GM06990 (cell line): Measurements from ENCODE around the gene ENTPD8.

Experiments used
- DNase-seq: peaks from one replicate; pipeline ENCODE4 v3.0.0-alpha.2; 2011; ENCODE audit not compliant: insufficient read length; ENCODE audit errors: extremely low read depth
- H3K27me3 ChIP-seq: replicated peaks from 2 replicates; pipeline ENCODE4 v1.6.0; 2011; ENCODE audit warnings: low read length; ENCODE audit not compliant: control insufficient read depth, insufficient read depth
- H3K36me3 ChIP-seq: 2 replicates; pipeline ENCODE4 v1.5.1; 2011; ENCODE audit warnings: low read length; ENCODE audit not compliant: control insufficient read depth, insufficient read depth
- H3K4me3 ChIP-seq: replicated peaks from 2 replicates; pipeline ENCODE4 v1.5.1; 2011; ENCODE audit warnings: low read depth, mild to moderate bottlenecking, control low read depth, low read length
- TF ChIP-seq, protein P1 (sequence below): IDR thresholded peaks from 2 replicates; pipeline ENCODE4 v1.5.1; 2011; ENCODE audit warnings: low read length, control low read depth, mild to moderate bottlenecking, inconsistent platforms; ENCODE audit not compliant: insufficient read depth, poor library complexity, severe bottlenecking

ENTPD8 gene

DNA sequence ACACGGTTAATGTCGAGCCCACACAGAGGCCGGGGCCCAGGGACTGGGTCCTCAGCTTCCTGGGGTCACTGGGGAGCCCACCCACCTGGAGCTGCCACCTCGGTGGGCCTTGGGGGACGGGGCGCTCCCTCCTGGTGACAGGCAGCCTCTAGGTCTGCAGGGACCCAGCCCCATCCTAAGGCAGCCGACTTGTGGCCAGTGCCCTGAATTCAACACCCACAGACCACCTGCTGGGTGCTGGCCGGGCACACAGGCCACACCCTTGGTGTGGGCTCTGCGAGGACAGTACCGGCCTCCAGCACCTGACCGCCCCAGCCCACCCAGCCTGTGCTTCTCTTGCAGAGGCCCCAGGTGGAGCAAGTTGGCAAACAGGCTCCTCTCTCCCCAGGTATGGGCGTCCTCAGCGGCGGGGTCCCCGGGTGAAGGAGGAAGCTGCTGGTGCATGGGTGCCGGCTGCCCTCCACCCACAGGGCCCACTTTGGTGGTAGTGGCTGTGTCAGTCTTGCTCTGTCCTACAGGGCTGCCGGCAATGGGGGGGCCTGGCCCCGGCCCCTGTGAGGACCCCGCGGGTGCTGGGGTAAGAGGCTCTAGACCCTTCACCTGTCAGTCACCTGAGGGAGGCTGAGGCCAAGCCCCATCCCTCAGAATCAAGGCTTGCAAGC is 8.3 kb downstream of the ENTPD8 start:
- no peak for DNase-seq
- H3K27me3 ChIP-seq, result no peaks in the 10 kb centered on the region; the same call in 1 of the 2 replicates
- H3K4me3 ChIP-seq, result no peak overlapping the region
- TF ChIP-seq, protein P1, sequence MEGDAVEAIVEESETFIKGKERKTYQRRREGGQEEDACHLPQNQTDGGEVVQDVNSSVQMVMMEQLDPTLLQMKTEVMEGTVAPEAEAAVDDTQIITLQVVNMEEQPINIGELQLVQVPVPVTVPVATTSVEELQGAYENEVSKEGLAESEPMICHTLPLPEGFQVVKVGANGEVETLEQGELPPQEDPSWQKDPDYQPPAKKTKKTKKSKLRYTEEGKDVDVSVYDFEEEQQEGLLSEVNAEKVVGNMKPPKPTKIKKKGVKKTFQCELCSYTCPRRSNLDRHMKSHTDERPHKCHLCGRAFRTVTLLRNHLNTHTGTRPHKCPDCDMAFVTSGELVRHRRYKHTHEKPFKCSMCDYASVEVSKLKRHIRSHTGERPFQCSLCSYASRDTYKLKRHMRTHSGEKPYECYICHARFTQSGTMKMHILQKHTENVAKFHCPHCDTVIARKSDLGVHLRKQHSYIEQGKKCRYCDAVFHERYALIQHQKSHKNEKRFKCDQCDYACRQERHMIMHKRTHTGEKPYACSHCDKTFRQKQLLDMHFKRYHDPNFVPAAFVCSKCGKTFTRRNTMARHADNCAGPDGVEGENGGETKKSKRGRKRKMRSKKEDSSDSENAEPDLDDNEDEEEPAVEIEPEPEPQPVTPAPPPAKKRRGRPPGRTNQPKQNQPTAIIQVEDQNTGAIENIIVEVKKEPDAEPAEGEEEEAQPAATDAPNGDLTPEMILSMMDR, result no peak
- H3K36me3 ChIP-seq, result no peaks in the 10 kb centered on the region

DNA sequence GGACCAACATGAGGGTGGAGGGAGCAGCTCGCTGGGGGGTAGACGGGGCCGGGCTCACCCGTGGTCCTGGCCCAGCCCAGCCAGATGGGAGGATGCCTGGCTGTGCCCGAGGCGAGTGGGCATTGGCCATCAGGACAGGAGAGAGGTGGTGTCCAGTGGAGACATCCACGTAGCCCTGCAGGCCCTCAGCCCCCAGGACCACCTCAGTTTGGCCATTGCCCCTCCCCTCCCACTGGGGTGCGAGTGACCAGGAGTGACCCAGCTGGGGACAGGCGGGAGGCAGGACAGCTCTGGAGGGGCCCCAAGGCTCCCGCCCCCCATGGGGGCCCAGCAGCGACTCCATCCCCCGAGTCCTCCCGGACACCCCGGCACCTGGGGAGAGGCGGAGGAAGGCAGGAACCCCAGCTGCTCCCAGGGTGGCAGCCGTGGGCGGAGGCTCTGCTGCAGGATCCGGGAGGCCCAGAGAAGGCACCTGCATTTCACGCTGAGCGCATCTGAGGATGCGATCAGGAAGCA is 9.7 kb downstream of the ENTPD8 start:
- no peaks in the 10 kb centered on the region; the same call in 1 of the 2 replicates for H3K27me3 ChIP-seq
- H3K4me3 ChIP-seq, result no peak overlapping the region
- DNase-seq, result peak; percentile 6
- TF ChIP-seq, protein P1, result no peak
- H3K36me3 ChIP-seq, result no peaks in the 10 kb centered on the region

DNA sequence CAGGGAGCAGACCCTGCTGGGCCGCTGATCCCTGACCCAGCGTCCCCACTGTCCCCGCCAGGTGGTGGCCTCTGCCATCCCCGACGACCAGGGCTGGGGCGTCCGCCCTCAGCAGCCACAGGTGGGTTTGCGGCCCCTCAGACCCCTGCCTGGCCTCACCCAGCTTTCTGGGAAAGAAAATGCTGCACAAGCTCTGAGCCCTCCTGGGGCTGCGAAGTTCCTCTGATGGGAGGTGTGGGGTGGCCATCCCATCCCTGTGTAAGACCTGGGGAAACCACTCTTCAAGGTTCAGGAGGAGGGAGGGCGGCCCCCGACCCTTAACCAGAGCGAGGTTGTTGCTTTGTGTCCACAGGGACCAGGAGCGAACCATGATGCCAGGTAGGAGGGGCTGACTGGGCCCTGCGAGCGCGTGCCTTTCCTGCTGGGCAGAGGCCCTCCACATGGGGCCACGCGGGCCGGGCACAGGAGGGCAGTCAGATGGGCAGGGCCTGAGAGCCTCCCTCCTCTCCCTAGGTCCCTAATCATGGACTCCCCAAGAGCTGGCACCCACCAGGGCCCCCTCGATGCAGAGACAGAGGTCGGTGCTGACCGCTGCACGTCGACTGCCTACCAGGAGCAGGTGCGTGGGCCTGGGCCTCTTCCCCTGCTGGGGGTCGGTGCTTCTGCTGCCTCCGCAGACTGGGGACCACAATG is 10.3 kb downstream of the ENTPD8 start:
- H3K4me3 ChIP-seq, result no peak overlapping the region
- no peaks in the 10 kb centered on the region for H3K36me3 ChIP-seq
- TF ChIP-seq, protein P1, result no peak
- DNase-seq, result peak; percentile 14
- no peaks in the 10 kb centered on the region; the same call in 1 of the 2 replicates for H3K27me3 ChIP-seq

DNA sequence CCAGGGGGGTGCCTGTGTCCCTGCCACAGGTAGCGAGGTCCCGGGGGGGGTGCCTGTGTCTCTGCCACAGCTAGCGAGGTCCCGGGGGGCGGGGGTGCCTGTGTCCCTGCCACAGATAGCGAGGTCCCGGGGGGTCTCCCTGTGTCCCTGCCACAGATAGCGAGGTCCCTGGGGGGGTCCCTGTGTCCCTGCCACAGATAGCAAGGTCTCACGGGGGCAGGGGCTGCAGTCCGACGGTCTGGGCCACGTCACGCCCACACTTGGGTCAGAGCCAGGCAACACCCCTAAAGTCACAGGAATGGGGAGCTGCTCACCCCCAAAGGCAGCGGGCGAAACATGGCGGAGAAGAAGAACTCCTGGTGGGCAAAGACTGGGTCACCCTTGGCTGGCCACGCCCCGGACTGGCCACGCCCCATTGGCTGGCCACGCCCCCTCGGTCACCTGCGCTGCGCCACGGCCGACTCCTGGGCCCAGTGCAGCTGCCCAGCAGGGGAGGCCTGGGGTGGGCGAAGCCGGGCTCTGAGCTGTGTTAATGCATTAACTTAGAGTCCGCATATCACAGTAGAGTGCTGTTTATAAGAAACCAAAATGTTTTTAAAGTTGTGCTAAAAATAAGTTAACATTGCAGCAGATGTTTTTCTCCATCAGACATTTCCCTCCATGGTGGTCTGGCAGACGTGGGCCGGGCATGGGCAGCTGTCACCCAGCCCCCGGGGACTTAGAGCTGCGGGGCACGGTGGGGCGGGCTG is 11.0 kb downstream of the ENTPD8 start:
- DNase-seq, result peak; percentile 78
- Histone ChIP-seq H3K36me3 (no peaks in the 10 kb centered on the region), H3K4me3 (peak overlapping the region; percentile 61), H3K27me3 (no peaks in the 10 kb centered on the region; the same call in 1 of the 2 replicates)
- TF ChIP-seq, protein P1, result no peak

DNA sequence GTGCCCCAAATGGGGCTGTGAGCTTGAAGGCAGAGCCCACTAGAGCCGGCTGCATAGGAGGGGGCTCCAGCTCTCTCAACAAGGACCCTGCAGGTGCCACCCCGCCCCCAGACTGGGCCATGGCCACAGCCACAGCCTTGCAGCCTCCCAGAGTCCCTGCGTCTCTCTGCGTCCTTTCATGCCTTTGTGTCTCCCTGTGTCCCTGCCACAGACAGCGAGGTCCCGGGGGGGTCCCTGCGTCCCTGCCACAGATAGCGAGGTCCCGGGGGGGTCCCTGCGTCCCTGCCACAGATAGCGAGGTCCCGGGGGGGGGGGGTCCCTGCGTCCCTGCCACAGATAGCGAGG is 11.6 kb downstream of the ENTPD8 start:
- TF ChIP-seq, protein P1, result no peak
- DNase-seq, result no peak
- Histone ChIP-seq H3K4me3 (peak overlapping the region; percentile 61), H3K27me3 (no peaks in the 10 kb centered on the region; the same call in 1 of the 2 replicates), H3K36me3 (no peaks in the 10 kb centered on the region)
